PC-3 (cell line): ENCODE results near the gene CATSPERZ.
"Not testable (repeated sequence)": the region's sequence is repeated elsewhere in the genome, so short reads cannot be mapped to it uniquely, and the experiment has no call there.

Experiments used
- EZH2 ChIP-seq: fragments of 300-600 bp; sonication (generic); IDR thresholded peaks from one replicate; pipeline ENCODE4 v1.6.1; 2017; ENCODE audit warnings: antibody characterized with exemption, mild to moderate bottlenecking, low read length; ENCODE audit not compliant: unreplicated experiment
- TF ChIP-seq, protein P1 (sequence below): fragments of 300-600 bp; sonication (generic); conservative IDR thresholded peaks from 2 replicates; pipeline ENCODE4 v1.5.1; 2017; ENCODE audit warnings: antibody characterized with exemption, low read depth, mild to moderate bottlenecking, low read length

DNA sequence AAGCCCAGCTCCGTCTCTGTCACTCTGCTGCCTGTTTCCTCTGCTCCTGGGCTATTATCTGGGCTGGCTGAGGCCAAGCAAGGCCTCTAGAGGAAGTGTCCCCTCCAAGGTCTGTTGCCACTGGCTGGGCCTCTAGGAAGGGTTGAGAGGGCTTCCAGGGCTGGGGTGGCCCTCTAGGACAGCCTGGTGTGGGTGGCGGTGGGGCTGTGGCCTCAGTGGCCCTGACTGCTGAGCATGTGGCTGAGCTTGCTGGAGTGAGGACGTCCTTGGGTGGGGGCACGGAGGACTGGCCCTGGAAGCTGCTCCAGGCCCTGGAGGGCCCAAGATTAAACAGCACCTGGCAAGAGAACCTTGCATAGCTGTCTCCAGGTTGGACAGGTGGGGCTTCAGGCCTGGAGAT lies 23.8 kb downstream of the CATSPERZ start:
- not testable (repeated sequence) for TF ChIP-seq EZH2
- TF ChIP-seq, protein P1, sequence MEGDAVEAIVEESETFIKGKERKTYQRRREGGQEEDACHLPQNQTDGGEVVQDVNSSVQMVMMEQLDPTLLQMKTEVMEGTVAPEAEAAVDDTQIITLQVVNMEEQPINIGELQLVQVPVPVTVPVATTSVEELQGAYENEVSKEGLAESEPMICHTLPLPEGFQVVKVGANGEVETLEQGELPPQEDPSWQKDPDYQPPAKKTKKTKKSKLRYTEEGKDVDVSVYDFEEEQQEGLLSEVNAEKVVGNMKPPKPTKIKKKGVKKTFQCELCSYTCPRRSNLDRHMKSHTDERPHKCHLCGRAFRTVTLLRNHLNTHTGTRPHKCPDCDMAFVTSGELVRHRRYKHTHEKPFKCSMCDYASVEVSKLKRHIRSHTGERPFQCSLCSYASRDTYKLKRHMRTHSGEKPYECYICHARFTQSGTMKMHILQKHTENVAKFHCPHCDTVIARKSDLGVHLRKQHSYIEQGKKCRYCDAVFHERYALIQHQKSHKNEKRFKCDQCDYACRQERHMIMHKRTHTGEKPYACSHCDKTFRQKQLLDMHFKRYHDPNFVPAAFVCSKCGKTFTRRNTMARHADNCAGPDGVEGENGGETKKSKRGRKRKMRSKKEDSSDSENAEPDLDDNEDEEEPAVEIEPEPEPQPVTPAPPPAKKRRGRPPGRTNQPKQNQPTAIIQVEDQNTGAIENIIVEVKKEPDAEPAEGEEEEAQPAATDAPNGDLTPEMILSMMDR, result not testable (repeated sequence)
